ENCODE data around the gene PHACTR1.

Gene PHACTR1

GRCh38 chr6:13212538-13212937 lies 496.0 kb downstream of the PHACTR1 start:
- no peak for TF ChIP-seq USF1 (IDR thresholded peaks at IDR 0.05)
- no peak for TF ChIP-seq CREB1 (IDR thresholded peaks at IDR 0.05; ENCODE audit: low read depth)
- no peak for TF ChIP-seq YY1 (IDR thresholded peaks at IDR 0.05; ENCODE audit: low read depth)
- no peak for TF ChIP-seq RAD21 (IDR thresholded peaks at IDR 0.05; ENCODE audit: low read depth)
- TF ChIP-seq NFIC (IDR thresholded peaks at IDR 0.05): no peak
- no peak for TF ChIP-seq REST (IDR thresholded peaks at IDR 0.05; ENCODE audit: low read depth)
- no peak for TF ChIP-seq TAF1 (IDR thresholded peaks at IDR 0.05; ENCODE audit: low read depth)
- TF ChIP-seq TCF12 (IDR thresholded peaks at IDR 0.05; ENCODE audit: low read depth): no peak
- TF ChIP-seq ZBTB7A (IDR thresholded peaks at IDR 0.05; ENCODE audit: low read depth): no peak
- TF ChIP-seq TEAD4 (IDR thresholded peaks at IDR 0.05): no peak
- TF ChIP-seq MAX (IDR thresholded peaks at IDR 0.05): no peak
- no peak for TF ChIP-seq FOXM1 (IDR thresholded peaks at IDR 0.05; ENCODE audit: borderline replicate concordance, low read depth)
- no peak for TF ChIP-seq CEBPB (IDR thresholded peaks at IDR 0.05)
- TF ChIP-seq EGR1 (IDR thresholded peaks at IDR 0.05): no peak
- no peak for TF ChIP-seq EP300 (IDR thresholded peaks at IDR 0.05; ENCODE audit: borderline replicate concordance)

- TF ChIP-seq YY1 (IDR thresholded peaks at IDR 0.05; ENCODE audit: low read depth) (no peak), CREB1 (IDR thresholded peaks at IDR 0.05; ENCODE audit: low read depth) (no peak), ZBTB7A (IDR thresholded peaks at IDR 0.05; ENCODE audit: low read depth) (no peak), TAF1 (IDR thresholded peaks at IDR 0.05; ENCODE audit: low read depth) (no peak), TEAD4 (IDR thresholded peaks at IDR 0.05) (no peak), EP300 (IDR thresholded peaks at IDR 0.05; ENCODE audit: borderline replicate concordance) (no peak), EGR1 (IDR thresholded peaks at IDR 0.05) (no peak), FOXM1 (IDR thresholded peaks at IDR 0.05; ENCODE audit: borderline replicate concordance, low read depth) (no peak), RAD21 (IDR thresholded peaks at IDR 0.05; ENCODE audit: low read depth) (no peak), TCF12 (IDR thresholded peaks at IDR 0.05; ENCODE audit: low read depth) (no peak), NFIC (IDR thresholded peaks at IDR 0.05) (no peak)
These were observed 498.8 kb downstream of the PHACTR1 start for GRCh38 chr6:13215390-13215789.

GRCh38 chr6:13216236-13217014 lies 499.9 kb downstream of the PHACTR1 start:
- TF ChIP-seq FOXM1 (IDR thresholded peaks at IDR 0.05; ENCODE audit: borderline replicate concordance, low read depth): no peak
- TF ChIP-seq CEBPB (IDR thresholded peaks at IDR 0.05): no peak
- no peak for TF ChIP-seq CREB1 (IDR thresholded peaks at IDR 0.05; ENCODE audit: low read depth)
- TF ChIP-seq REST (IDR thresholded peaks at IDR 0.05; ENCODE audit: low read depth): no peak
- TF ChIP-seq ZBTB7A (IDR thresholded peaks at IDR 0.05; ENCODE audit: low read depth): no peak
- TF ChIP-seq YY1 (IDR thresholded peaks at IDR 0.05; ENCODE audit: low read depth): no peak

GRCh38 chr6:13217206-13217905 lies 500.8 kb downstream of the PHACTR1 start:
- TF ChIP-seq RAD21 (IDR thresholded peaks at IDR 0.05; ENCODE audit: low read depth): no peak
- no peak for TF ChIP-seq TAF1 (IDR thresholded peaks at IDR 0.05; ENCODE audit: low read depth)
- TF ChIP-seq CREB1 (IDR thresholded peaks at IDR 0.05; ENCODE audit: low read depth): no peak
- no peak for TF ChIP-seq CEBPB (IDR thresholded peaks at IDR 0.05)
- TF ChIP-seq MAX (IDR thresholded peaks at IDR 0.05): no peak
- no peak for TF ChIP-seq TEAD4 (IDR thresholded peaks at IDR 0.05)
- TF ChIP-seq EP300 (IDR thresholded peaks at IDR 0.05; ENCODE audit: borderline replicate concordance): no peak
- no peak for TF ChIP-seq USF1 (IDR thresholded peaks at IDR 0.05)
- no peak for TF ChIP-seq NFIC (IDR thresholded peaks at IDR 0.05)
- no peak for TF ChIP-seq REST (IDR thresholded peaks at IDR 0.05; ENCODE audit: low read depth)
- TF ChIP-seq FOXM1 (IDR thresholded peaks at IDR 0.05; ENCODE audit: borderline replicate concordance, low read depth): no peak
- TF ChIP-seq ZBTB7A (IDR thresholded peaks at IDR 0.05; ENCODE audit: low read depth): no peak
- TF ChIP-seq YY1 (IDR thresholded peaks at IDR 0.05; ENCODE audit: low read depth): no peak
- TF ChIP-seq TCF12 (IDR thresholded peaks at IDR 0.05; ENCODE audit: low read depth): no peak
- no peak for TF ChIP-seq EGR1 (IDR thresholded peaks at IDR 0.05)

Measured in Ishikawa (cell line).